H9 (cell line): ENCODE data around the gene LLGL2. TPM values are rescaled to one million over a fixed set of nuclear protein-coding genes. Genes with fewer than 3 reads are reported as not detected.

ENCODE experiments used
- DNase-seq: peaks from one replicate; pipeline ENCODE4 v3.0.0-alpha.2; 2017
- H2AFZ ChIP-seq: one replicate; pipeline ENCODE4 v1.6.1; 2013; ENCODE audit warnings: mild to moderate bottlenecking, low read length, control low read depth, moderate library complexity
- H2AK5ac ChIP-seq: 2 replicates; pipeline ENCODE4 v1.6.1; 2013; ENCODE audit warnings: low read length, control low read depth, mixed read lengths; ENCODE audit not compliant: insufficient read length
- H2BK120ac ChIP-seq: one replicate; pipeline ENCODE4 v1.6.1; 2013; ENCODE audit warnings: low read depth, mild to moderate bottlenecking, low read length, control low read depth, inconsistent platforms; ENCODE audit not compliant: poor library complexity, severe bottlenecking
- H2BK12ac ChIP-seq: 2 replicates; pipeline ENCODE4 v1.6.1; 2013; ENCODE audit warnings: low read length, control low read depth, mixed read lengths, low read depth; ENCODE audit not compliant: insufficient read length
- H2BK15ac ChIP-seq: 2 replicates; pipeline ENCODE4 v1.6.1; 2013; ENCODE audit warnings: low read depth, low read length, control low read depth
- H2BK20ac ChIP-seq: one replicate; pipeline ENCODE4 v1.6.1; 2013; ENCODE audit warnings: low read depth, mild to moderate bottlenecking, low read length, control low read depth, inconsistent platforms; ENCODE audit not compliant: poor library complexity, severe bottlenecking
- H2BK5ac ChIP-seq: 2 replicates; pipeline ENCODE4 v1.6.1; 2013; ENCODE audit warnings: low read length, control low read depth, mixed read lengths; ENCODE audit not compliant: insufficient read length
- H3K14ac ChIP-seq: 2 replicates; pipeline ENCODE4 v1.6.1; 2013; ENCODE audit warnings: low read length, control low read depth; ENCODE audit not compliant: insufficient read depth
- H3K18ac ChIP-seq: 2 replicates; pipeline ENCODE4 v1.6.1; 2013; ENCODE audit warnings: low read depth, mild to moderate bottlenecking, mixed read lengths, low read length, control low read depth; ENCODE audit not compliant: insufficient read length
- H3K23ac ChIP-seq: 2 replicates; pipeline ENCODE4 v1.6.1; 2013; ENCODE audit warnings: low read length, control low read depth, mixed read lengths, low read depth; ENCODE audit not compliant: insufficient read length
- H3K23me2 ChIP-seq: 2 replicates; pipeline ENCODE4 v1.6.1; 2013; ENCODE audit warnings: low read depth, mild to moderate bottlenecking, mixed read lengths, low read length, control low read depth; ENCODE audit not compliant: insufficient read length, poor library complexity, severe bottlenecking
- H3K27ac ChIP-seq: 2 replicates; pipeline ENCODE4 v1.5.1; 2013; ENCODE audit warnings: low read length, control low read depth, mixed read lengths, low read depth; ENCODE audit not compliant: insufficient read length
- H3K27me3 ChIP-seq: 2 replicates; pipeline ENCODE4 v1.6.1; 2013; ENCODE audit warnings: low read length, control low read depth, inconsistent platforms; ENCODE audit not compliant: insufficient read depth
- H3K4ac ChIP-seq: 2 replicates; pipeline ENCODE4 v1.6.1; 2013; ENCODE audit warnings: low read depth, mild to moderate bottlenecking, control low read depth, inconsistent platforms, low read length, moderate library complexity
- H3K4me1 ChIP-seq: 2 replicates; pipeline ENCODE4 v1.6.1; 2013; ENCODE audit warnings: low read length, control low read depth, inconsistent platforms; ENCODE audit not compliant: insufficient read depth
- H3K4me2 ChIP-seq: 2 replicates; pipeline ENCODE4 v1.6.1; 2013; ENCODE audit warnings: low read length, control low read depth, mixed read lengths; ENCODE audit not compliant: insufficient read length, insufficient read depth
- H3K56ac ChIP-seq: 2 replicates; pipeline ENCODE4 v1.6.1; 2013; ENCODE audit warnings: low read depth, mild to moderate bottlenecking, mixed read lengths, low read length, control low read depth; ENCODE audit not compliant: insufficient read length
- H3K79me1 ChIP-seq: 2 replicates; pipeline ENCODE4 v1.6.1; 2013; ENCODE audit warnings: low read depth, mild to moderate bottlenecking, moderate library complexity, low read length, control low read depth, inconsistent platforms; ENCODE audit not compliant: insufficient read depth, poor library complexity, severe bottlenecking
- H3K79me2 ChIP-seq: 2 replicates; pipeline ENCODE4 v1.6.1; 2013; ENCODE audit warnings: low read length, control low read depth, inconsistent platforms; ENCODE audit not compliant: insufficient read depth
- H3K9ac ChIP-seq: 2 replicates; pipeline ENCODE4 v1.6.1; 2013; ENCODE audit warnings: low read length, control low read depth, mixed read lengths; ENCODE audit not compliant: insufficient read length; ENCODE audit errors: extremely low read depth
- H3K9me3 ChIP-seq: one replicate; pipeline ENCODE4 v1.6.1; 2013; ENCODE audit warnings: low read depth, low read length, inconsistent platforms; ENCODE audit not compliant: control insufficient read depth
- H3T11ph ChIP-seq: one replicate; pipeline ENCODE4 v1.6.1; 2013; ENCODE audit warnings: mild to moderate bottlenecking, low read length, control low read depth, inconsistent platforms
- H4K20me1 ChIP-seq: one replicate; pipeline ENCODE4 v1.6.1; 2013; ENCODE audit not compliant: control insufficient read depth, insufficient read length, insufficient read depth
- H4K5ac ChIP-seq: 2 replicates; pipeline ENCODE4 v1.6.1; 2013; ENCODE audit warnings: low read depth, mild to moderate bottlenecking, mixed read lengths, low read length, control low read depth; ENCODE audit not compliant: insufficient read length
- H4K8ac ChIP-seq: replicated peaks from 2 replicates; pipeline ENCODE4 v1.6.1; 2013; ENCODE audit warnings: low read length, control low read depth, mixed read lengths, low read depth; ENCODE audit not compliant: insufficient read length
- H4K91ac ChIP-seq: 2 replicates; pipeline ENCODE4 v1.6.1; 2013; ENCODE audit warnings: low read depth, mild to moderate bottlenecking, moderate library complexity, mixed read lengths, low read length, control low read depth; ENCODE audit not compliant: insufficient read length
- H3K27ac Mint-ChIP-seq, 3 experiments: 2 replicates in 2 of 3; 3 replicates in 1 of 3; pipeline ENCODE4 v1.8.0; 2020 to 2021; ENCODE audit warnings: mixed read lengths in 3 of 3, mild to moderate bottlenecking in 1 of 3, moderate library complexity in 1 of 3
- H3K27me3 Mint-ChIP-seq: 2 replicates; pipeline ENCODE4 v1.8.0; 2021; ENCODE audit warnings: low read depth, mild to moderate bottlenecking, moderate library complexity, mixed read lengths
- H3K36me3 Mint-ChIP-seq, 3 experiments: 2 replicates in 2 of 3; 3 replicates in 1 of 3; pipeline ENCODE4 v1.8.0; 2020 to 2021; ENCODE audit warnings: low read depth in 3 of 3, mixed read lengths in 3 of 3; ENCODE audit not compliant: insufficient read depth in 1 of 3
- H3K4me1 Mint-ChIP-seq, 2 experiments: 2 replicates each; pipeline ENCODE4 v1.8.0; 2020; ENCODE audit warnings: mixed read lengths in 2 of 2
- H3K4me3 Mint-ChIP-seq, 2 experiments: 2 replicates in 1 of 2; 3 replicates in 1 of 2; pipeline ENCODE4 v1.8.0; 2020 to 2021; ENCODE audit warnings: mild to moderate bottlenecking in 2 of 2, mixed read lengths in 2 of 2, moderate library complexity in 1 of 2
- H3K9me3 Mint-ChIP-seq, 2 experiments: 2 replicates in 1 of 2; 3 replicates in 1 of 2; pipeline ENCODE4 v1.8.0; 2020; ENCODE audit warnings: mild to moderate bottlenecking in 2 of 2, mixed read lengths in 2 of 2, moderate library complexity in 1 of 2
- CTCF ChIP-seq: fragments of 200-600 bp; sonication (generic); conservative IDR thresholded peaks from 3 replicates; pipeline ENCODE4 v1.8.0; 2021; ENCODE audit warnings: antibody characterized with exemption, mild to moderate bottlenecking
- WGBS: extraction: QIAGEN DNeasy Blood & Tissue Kit; methylation state at CpG from one replicate; pipeline ENCODE4 v1.1.7; 2013; ENCODE audit warnings: missing lambda C conversion rate, low lambda C conversion rate, mixed read lengths; ENCODE audit not compliant: insufficient read length; ENCODE audit errors: extremely low coverage; 5-methylcytosine and 5-hydroxymethylcytosine counted together
- total RNA-seq: library from RNA; stranded (reverse); gene quantifications from 2 replicates; pipeline ENCODE4 v1.2.1, GENCODE V29; 2021

The LLGL2 gene
- total RNA-seq, 1 experiment from 2014 or later: 90.4 TPM

- no peak overlapping the region for H4K5ac ChIP-seq
- no peak overlapping the region for H3K4ac ChIP-seq
- no peak overlapping the region for H2AFZ ChIP-seq
- H4K20me1 ChIP-seq: no peaks in the 10 kb centered on the region
- H3K14ac ChIP-seq: no peak overlapping the region
- no peak overlapping the region for H2BK20ac ChIP-seq
- no CpG with 5 or more reads among the region's 20 CpGs for WGBS
- H2BK15ac ChIP-seq: no peak overlapping the region
- DNase-seq: no peak
- no peaks in the 10 kb centered on the region for H3K79me1 ChIP-seq
- H3K23ac ChIP-seq: no peak overlapping the region
- H3K9ac ChIP-seq: no peak overlapping the region
- no peak overlapping the region for H3K18ac ChIP-seq
- Mint-ChIP-seq H3K4me3 (no peak overlapping the region), H3K9me3 (no peaks in the 10 kb centered on the region), H3K4me1 (no peaks in the 10 kb centered on the region), H3K27ac (peak overlapping the region in 1 of 3 experiments; percentile 20; a peak in 1 of 7 replicates), H3K27me3 (no peaks in the 10 kb centered on the region), H3K36me3 (peaks cover 0 to 40% (median 23%) of the 10 kb centered on the region in 3 experiments; a peak in 5 of 7 replicates)
- no peak overlapping the region for H3K27ac ChIP-seq
- H3K23me2 ChIP-seq: no peaks in the 10 kb centered on the region
- no peak overlapping the region for H3K4me2 ChIP-seq
- H3K56ac ChIP-seq: no peak overlapping the region
- no peak overlapping the region for H4K91ac ChIP-seq
- H2AK5ac ChIP-seq: no peak overlapping the region
- no peak overlapping the region for H4K8ac ChIP-seq
- no peak overlapping the region for H2BK12ac ChIP-seq
- no peaks in the 10 kb centered on the region for H3K27me3 ChIP-seq
- no peaks in the 10 kb centered on the region for H3K79me2 ChIP-seq
- H3K9me3 ChIP-seq: no peaks in the 10 kb centered on the region
- no peak overlapping the region for H2BK5ac ChIP-seq
- no peaks in the 10 kb centered on the region for H3K4me1 ChIP-seq
- H2BK120ac ChIP-seq: no peak overlapping the region
- no peak for TF ChIP-seq CTCF
- H3T11ph ChIP-seq: no peak overlapping the region
These were observed 18.6 kb upstream of the LLGL2 start for GRCh38 chr17:75506888-75507287.
